ENCODE results near the gene GDNF. TPM values are rescaled to one million over a fixed set of nuclear protein-coding genes. Genes with fewer than 3 reads are reported as not detected.

The GDNF gene
- total RNA-seq, 1 donor from 2014 or later = not detected

DNA sequence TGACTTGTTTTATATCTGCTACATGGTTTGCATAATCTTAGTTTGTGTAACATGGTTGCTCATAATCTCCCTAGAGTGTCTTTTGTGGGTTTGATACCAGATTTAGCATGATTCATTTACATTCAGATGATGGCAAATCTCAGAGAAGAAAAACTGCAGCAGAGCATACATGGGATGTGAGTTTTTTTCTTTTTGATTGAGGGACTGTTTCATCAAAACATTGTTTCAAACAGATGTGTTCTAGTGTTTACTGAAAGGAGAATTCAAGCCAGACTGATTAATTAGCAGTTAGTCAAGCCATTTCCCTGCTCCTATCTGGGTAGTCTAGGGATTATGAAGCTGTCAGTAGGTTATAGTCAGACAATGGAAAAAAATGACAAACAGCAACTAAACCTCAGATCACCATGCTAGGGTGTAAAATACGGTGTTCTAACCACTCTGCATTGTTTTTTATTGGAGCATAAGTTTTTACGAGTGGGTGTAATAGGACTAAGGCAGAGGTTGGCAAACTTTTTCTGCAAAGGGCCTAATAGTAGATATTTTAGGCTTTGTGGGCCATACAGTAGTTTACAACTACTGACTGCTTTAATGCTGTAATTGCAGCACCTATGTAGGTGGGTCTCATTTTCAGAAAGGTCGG is 10.5 kb upstream of the GDNF start:
- no peak for ATAC-seq
- intact Hi-C loops (cut with DNase I) = no loop called here
- no peak for DNase-seq (ENCODE audit: missing footprints)

DNA sequence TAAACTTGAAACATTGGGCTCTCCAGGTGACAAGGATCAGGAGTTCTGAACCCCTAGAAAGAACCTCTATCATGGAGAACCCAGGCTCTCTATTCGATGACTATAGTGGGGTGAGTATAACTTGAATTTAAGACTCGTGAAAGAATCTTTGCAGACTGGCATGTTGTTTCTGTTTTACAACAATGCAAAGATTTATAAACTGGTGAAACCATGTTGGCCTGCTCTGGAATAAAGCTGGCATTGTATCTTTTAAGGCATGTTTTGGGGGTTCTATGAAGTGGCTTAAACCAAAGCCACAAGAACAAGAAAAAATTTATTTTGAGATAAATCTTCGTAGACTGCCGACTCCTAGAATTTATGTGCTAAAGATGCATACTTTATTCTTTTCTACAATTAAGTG is 9.8 kb upstream of the GDNF start:
- no peak for ATAC-seq
- intact Hi-C loops (cut with DNase I) = loop anchor here (1.0 kb wide), 1 partner anchor 18 kb away; no protein-coding TSS in a partner anchor
- DNase-seq (ENCODE audit: missing footprints) = no peak

DNA sequence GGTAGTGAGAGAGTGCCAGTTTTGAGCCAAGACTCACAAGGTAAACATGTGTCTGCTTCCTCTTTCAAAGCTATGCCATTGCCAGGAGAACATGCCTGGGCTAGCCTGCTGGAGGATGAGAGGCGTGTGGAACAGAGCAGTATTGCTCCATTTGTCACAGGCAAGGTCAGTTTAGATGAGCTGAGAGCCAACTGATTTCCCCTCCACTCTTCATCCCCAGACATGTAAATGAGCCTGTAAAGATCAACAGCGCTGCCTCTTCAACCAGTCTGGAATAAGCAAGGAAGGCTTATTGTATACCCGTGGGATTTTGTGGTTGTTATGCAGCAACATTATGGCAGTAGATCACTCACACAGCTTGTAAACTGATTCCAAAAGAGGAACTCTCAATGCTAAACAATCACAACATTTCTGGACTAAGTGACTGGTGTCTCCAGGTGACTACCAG is 8.2 kb upstream of the GDNF start:
- intact Hi-C loops (cut with DNase I) = no loop called here
- DNase-seq (ENCODE audit: missing footprints) (no peak), ATAC-seq (no peak)

DNA sequence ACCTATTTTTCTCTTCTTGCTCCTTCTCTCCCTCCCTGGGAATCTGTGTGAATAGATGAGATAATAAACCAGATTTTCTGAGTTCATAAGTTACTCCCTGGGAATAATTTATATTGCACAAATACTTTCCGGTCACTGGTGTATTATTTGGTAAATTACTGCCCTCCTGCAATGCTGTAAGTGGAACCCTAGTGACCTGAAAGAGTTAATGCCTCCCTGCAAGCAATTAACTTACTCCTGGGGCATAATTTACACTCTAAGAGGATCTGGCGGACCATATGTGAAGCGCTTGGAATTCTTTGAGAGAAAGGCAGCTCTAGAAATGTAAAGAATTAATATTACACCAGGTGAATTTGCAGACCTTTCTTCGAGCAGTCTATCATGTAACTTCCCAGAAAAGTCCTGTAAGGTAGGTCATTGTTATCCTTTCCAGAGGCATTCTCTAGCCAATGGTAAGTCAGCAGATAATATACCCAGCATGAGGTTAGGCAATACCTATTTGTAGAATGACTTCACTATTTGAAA is 7.0 kb upstream of the GDNF start:
- DNase-seq (ENCODE audit: missing footprints) (no peak), ATAC-seq (no peak)
- intact Hi-C loops (cut with DNase I) = no loop called here

DNA sequence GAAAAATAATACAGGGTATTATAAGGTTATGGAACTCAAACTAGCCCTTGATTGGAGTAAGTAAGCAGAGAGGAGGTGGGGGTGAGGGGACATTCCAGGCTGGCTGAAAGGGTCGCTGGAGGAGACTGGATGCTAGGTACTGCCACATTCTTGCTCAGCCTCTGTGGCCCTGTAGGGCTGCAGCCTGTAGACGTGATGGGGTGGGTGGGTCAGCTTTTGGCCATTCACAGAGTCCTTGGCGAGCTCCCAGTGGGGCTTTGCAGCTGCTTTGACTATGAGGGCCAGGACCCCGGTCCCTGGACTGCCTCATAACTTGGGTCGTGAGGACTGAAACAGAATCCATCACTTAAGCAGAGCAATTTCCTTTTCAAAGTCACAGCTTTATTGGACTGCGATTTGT is 4.2 kb upstream of the GDNF start:
- intact Hi-C loops (cut with DNase I) = no loop called here
- no peak for DNase-seq (ENCODE audit: missing footprints)

DNA sequence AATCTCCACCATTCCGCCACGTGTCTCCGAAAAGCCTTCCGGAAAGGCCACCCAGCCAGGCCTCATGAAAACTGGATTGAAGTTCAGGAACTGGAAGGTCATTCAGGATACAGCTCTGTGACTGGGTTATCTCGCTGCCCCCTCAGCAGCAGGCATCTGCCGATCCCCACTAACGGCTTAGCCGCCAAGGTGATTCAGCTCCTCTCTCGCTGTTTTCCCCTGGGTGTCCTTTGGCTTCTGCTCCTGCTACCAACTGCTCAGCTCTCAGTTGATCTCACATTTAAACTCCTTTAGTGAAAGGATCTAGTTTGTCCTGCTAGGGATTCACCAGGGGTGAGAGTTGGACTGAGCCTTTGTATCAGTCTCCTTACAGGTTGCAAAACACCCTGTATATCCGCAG is 2.2 kb upstream of the GDNF start:
- intact Hi-C loops (cut with DNase I) = no loop called here
- no peak for ATAC-seq
- DNase-seq (ENCODE audit: missing footprints) = no peak

More for the DNA sequence above, 4.2 kb upstream of the GDNF start:
- no peak for ATAC-seq

DNA sequence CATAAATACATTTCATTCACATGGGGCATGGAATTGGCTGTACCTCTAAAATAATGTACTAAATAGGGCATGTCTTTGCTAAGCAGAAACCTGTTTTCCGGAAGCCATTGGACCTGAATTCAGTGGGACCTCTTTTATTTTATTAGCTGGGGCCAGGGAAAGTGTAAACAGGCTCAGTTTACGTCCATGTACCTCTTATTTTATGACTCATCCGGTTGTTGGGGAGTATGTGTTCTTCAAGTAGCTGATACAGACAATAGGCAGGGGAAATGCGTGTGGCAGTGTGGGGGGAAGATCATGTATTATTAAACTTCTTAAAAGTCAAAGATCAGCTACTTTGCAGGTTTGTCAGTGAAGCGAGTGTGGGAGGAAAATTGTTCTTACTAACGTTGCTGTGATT is 1.4 kb upstream of the GDNF start:
- no peak for DNase-seq (ENCODE audit: missing footprints)
- no peak for ATAC-seq
- intact Hi-C loops (cut with DNase I) = no loop called here

DNA sequence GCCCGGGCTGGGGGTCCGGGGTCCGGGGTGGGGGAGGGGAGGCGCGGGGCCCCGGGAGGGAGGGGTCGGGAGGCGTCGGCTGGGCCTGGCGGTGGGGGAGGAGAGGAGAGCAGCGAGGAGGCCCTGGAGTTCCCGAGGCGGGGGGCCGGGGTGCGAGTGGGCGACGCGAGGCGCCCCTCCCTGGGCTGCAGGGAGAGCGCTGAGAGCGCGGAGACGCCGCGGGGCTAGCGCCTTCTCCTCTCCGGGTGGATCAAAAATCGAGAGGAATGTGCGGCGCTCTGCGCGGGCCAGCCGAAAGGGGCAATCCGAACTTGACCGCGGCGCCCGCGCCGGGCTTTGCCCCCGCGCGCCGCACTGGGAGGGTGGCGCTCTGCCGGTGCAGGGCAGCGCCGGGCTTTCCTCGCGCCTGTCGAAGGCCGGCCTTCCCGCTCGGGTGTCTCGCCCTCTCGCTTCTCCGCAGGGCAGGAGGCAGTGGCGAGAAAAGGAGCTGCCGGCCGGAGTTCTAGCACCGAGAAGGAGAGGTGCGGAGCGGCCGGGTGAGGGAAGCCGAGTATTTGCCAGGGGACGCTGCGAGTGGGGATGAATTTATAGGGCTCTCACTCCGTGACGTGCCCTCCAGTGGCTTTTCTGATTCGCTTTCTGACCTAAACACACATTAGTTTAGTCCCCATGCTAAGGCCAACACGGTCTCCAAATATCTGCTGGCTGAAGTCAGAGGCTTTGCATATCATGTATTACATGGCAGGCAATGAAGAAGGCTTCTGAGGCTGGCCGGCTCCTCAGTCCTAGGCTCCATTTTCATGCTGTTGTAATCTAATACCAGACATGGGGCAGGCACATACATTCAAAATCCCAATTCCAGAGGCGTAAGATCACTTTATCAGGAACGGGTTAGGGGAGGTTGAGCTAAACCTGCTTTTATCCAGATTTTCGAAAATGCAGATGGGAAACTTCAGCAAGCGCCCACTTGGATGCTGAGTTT is 503 bp upstream of the GDNF start:
- peak; percentile 56 for ATAC-seq
- intact Hi-C loops (cut with DNase I) = loop anchor here (1.0 kb wide), 1 partner anchor 353 kb away; no protein-coding TSS in a partner anchor
- DNase-seq (ENCODE audit: missing footprints) = no peak

DNA sequence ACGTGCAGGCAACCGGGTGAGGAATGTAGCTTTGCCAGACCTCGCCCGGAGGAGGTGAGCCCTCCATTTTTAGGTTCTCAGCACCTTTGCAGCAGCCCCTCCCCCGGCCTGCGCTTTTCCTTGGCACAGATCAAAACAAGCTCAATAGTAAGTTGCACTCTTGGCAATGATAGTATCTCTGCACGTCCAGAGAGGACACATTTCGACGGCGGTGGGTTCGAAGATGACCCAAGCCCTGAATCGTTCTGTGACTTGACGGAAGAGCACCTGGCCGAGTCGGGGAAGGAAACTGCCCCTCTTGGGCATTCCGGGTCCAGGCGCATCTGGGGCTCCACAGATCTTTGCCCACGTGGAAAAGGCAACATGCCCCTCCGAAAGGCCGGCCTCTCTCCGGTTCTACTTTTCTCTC is 904 bp downstream of the GDNF start:
- no peak for DNase-seq (ENCODE audit: missing footprints)
- intact Hi-C loops (cut with DNase I) = loop anchor here (5.0 kb wide), 1 partner anchor 63 kb away; no protein-coding TSS in a partner anchor
- no peak for ATAC-seq

DNA sequence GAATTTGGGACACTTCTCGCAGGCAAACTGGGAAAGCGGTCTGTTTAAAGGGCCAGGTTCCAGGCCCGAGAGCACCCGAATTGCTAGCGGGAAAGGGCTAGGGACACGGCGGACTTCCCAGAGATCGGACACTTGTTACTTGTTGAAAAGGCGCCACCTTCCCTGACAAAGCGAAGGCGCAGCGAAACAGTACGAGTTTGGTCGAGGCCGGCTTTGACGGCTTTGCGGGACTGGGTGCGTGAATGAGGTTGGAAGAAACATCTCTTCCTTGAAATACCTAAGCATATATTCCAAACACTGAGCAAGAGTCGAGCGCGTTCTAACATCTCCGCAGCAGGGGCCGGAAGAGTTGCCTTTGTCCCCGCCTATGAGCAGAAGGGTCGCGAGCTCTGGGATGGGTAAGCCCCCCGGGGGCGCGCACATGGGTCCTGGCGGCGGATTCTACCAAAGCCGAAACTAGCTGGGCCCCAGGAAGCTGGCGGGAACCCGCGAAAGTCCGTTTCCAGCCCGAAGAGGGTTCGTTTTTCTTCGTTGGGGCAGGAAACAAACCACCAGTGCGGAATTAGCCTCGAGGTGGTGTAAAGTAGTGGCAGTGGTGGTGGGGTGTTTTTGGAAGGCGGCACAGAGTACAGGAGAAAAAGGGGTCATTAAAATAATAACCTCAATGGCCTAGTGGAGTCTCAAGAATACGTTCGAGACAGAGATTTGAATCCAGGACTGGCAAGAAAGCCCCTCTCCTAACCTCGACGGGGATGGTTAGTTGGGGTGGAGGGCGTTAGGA is 1.5 kb downstream of the GDNF start:
- intact Hi-C loops (cut with DNase I) = loop anchor here (5.0 kb wide), 1 partner anchor 64 kb away; no protein-coding TSS in a partner anchor
- ATAC-seq (no peak), DNase-seq (ENCODE audit: missing footprints) (no peak)

DNA sequence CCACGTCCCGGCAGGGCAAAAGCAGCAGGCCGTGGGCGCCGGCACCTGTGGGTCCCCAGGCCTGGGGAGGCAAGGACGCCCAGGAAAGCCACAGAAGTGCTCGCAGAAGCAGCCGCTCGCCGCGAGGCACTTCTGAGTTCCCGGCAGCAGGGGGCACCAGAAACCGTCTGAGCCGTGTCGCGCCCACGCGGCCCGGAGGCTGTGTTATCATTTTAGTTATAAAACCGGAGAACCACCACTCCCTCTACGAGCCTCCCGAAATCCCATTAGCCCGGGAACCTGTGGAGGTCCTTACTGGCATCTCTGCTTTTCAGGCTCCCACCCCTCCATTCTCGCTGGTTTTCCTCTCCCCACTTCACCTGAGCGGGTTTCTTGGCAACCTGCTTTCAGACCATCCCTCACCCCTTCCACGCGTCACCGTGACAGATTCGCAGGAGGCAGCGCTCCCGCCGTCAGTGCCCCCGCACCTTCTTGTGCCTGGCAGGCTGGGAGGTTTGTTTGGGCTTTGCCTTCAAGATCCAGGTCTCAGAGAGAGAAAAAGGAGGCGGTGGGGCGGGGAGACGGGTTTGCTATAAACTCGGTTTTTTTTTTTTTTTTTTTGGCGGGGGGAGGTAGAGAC is 2.3 kb downstream of the GDNF start:
- peak; percentile 77 for ATAC-seq
- DNase-seq (ENCODE audit: missing footprints) = peak; percentile 83

DNA sequence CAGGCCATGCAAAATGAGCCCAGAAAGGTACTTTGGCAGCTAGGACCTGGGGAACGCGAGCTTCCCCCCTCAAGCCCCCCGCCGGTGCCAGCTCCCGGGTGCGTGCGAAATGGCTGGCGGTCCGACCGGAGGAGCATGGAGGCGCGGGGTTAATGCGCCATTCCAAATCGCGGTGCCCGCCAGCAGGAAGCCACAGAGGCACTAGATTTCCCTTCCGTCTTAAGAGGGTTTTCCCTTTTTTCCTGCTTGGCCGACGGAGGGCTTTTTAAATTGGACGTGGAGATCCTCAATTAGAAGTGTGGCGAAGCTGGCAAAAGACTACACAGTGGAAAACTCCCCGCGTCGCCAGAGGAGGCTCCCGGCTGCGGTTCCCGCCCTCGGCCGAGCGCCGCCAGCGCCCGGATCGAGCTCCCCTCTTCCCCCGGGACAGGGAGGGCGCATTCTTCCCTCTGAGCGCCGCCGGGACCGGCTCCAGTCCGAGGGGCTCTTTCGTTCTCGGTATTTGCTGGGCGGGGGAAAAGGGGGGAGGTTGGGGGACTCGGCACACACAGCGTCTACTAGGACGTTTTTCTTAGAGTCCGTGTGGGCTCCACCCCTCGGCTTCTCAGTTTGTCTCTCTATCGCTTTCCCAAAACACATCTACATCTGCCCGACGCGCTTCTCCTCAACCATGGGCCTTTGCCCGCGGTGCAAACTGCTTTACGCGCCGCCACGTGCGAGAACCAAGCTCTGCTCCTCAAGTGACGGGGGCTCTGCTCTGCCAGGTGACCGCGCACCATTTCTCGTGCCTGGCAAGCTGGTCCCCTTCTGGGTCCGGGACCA is 3.0 kb downstream of the GDNF start:
- DNase-seq (ENCODE audit: missing footprints) = no peak
- no peak for ATAC-seq
- intact Hi-C loops (cut with DNase I) = loop anchor here (2.0 to 5.0 kb wide), 2 partner anchors 65 to 356 kb away; no protein-coding TSS in a partner anchor

More for the DNA sequence above, 2.3 kb downstream of the GDNF start:
- intact Hi-C loops (cut with DNase I) = loop anchor here (2.0 to 5.0 kb wide), 2 partner anchors 65 to 355 kb away; no protein-coding TSS in a partner anchor

DNA sequence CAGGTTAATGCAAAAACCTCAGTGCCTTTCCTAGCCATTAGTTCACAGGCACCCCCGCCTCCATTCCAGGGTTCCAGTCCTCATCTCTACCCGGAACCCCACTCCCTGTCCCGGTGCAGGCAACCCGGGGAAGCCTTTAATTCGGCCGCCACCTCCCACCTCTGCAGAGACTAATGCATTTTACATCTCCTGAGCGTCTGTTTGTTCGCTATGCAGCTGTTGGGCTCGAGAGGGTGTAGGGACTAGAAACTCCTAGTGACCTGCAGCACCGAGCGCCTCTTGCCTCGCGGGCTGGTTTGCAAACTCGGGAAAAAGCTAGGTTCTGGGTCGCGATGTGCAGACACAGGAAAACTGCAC is 3.6 kb downstream of the GDNF start:
- intact Hi-C loops (cut with DNase I) = loop anchor here (2.0 to 5.0 kb wide), 2 partner anchors 66 to 357 kb away; no protein-coding TSS in a partner anchor
- no peak for ATAC-seq

DNA sequence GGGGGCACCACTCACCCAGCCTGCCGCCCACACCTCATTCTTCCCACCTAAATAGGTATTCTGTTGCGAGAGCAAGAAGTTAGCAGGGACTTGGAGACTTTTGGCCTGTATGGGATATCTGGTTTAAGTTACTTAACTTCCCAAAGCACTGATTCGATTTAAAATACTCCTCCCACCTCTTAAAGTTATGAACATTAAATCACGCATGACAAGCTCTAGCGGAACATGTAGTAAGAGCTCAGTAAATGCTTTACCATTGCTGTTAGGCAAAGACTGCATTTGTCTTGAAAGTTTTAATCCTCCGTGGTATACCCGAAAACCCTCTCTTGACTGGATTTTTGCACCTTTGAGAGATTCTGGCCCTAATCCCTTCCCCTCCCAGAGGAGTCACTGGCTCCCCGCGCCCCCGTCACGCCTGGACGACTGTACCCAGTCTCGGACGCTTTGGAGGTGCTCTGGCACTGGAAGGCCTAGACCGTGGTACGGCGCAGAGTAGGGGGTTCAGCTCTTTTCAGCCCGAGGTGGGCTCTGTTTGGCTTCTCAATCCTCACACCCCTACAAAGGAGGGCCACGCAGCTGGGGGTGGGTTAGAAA is 4.4 kb downstream of the GDNF start:
- DNase-seq (ENCODE audit: missing footprints) = no peak
- no peak for ATAC-seq
- intact Hi-C loops (cut with DNase I) = loop anchor here (5.0 kb wide), 1 partner anchor 67 kb away; no protein-coding TSS in a partner anchor

More for the DNA sequence above, 3.6 kb downstream of the GDNF start:
- DNase-seq (ENCODE audit: missing footprints) = no peak

DNA sequence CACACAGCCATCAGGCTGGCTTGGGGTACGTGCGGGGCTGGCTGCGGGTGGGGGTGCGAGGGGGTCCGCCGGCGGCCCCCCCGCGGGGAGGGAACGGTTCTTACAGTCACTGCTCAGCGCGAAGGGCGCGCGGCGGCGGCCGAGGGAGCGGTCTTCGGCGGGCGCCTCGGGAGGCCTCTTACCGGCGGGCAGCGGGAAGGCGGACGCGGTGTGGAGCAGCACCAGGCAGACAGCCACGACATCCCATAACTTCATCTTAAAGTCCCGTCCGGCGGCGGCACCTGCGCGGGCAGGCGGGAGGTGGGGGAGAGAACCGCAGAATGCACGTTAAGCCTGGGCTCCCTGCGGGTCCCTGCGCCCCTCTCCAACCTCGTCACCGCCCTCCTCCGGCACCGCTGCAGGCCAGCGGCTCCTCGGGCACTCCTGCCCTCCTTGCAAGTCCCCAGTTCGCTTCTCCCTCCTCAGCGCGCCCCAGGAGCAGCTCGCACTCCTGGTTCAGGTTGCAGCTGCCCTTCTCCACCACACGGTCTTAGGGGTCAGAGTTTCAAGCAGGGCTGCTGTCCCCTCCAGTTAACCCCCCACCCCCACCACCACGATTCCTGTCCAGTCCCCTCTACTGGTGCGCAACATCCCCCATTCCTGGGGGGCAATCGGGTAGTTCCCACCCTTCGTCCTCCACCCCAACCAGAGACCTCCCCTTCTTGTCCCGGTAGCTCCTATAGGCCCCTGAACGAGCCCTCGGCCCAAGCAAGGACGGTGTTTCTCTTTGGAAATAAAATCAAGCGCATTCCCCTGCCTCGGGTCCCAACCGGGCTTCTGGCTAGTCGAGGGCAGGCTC is 5.1 kb downstream of the GDNF start:
- DNase-seq (ENCODE audit: missing footprints) (no peak), ATAC-seq (no peak)
- intact Hi-C loops (cut with DNase I) = loop anchor here (5.0 kb wide), 1 partner anchor 68 kb away; no protein-coding TSS in a partner anchor

DNA sequence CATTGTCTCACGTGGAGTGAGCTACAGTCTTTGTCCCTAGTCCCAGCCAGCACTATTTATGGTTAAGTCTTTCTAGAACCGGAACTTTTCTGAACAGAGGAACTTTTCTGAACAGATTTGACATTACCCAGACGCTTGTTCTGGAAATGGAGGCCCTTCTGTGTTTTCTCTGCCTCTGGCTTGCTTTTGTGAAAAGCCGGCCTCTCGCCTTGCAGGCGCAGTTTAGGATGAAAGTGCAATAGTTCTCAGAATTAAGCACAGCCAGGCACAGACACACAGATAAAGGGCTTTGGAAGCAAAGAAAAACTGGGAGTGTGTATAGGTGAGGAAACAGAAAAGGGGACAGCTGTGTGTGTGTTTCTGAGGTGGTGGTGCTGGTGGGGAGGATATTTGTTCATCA is 5.9 kb downstream of the GDNF start:
- DNase-seq (ENCODE audit: missing footprints) (no peak), ATAC-seq (no peak)
- intact Hi-C loops (cut with DNase I) = no loop called here

Data from Right ventricle myocardium inferior (tissue), 1 donor.